A673 (cell line): ENCODE measurements around the gene BRD9. TPM values are rescaled to one million over a fixed set of nuclear protein-coding genes. Genes with fewer than 3 reads are reported as not detected.

ENCODE experiments used
- BruUV-seq: library from RNA; stranded (reverse); fragments of 400-500 nt; replicated peaks from 2 replicates; lab custom pipeline; 2021; lab: Mats Ljungman, UMichigan
- CTCF ChIA-PET: fragments of 300-600 bp; sonication (Branson Sonifier 250); formaldehyde crosslinking; loops from one replicate; lab custom pipeline; 2022; ENCODE audit warnings: antibody characterized with exemption; lab: Charles Lee
- POLR2A ChIA-PET: fragments of 300-600 bp; sonication (Branson Sonifier 250); formaldehyde crosslinking; loops from one replicate; lab custom pipeline; 2022; ENCODE audit warnings: antibody characterized with exemption; ENCODE audit not compliant: low non-redundant PET; lab: Charles Lee
- DNase-seq: peaks from one replicate; pipeline ENCODE4 v3.0.0-alpha.2; 2015; ENCODE audit warnings: low spot score
- H3K27ac ChIP-seq: fragments of 200-600 bp; sonication (generic); 2 replicates; pipeline ENCODE4 v1.5.1; 2016; ENCODE audit warnings: mixed run types, low read depth, mild to moderate bottlenecking, mixed read lengths, antibody characterized with exemption, low read length; ENCODE audit not compliant: poor library complexity, severe bottlenecking
- H3K27me3 ChIP-seq: fragments of 200-600 bp; sonication (generic); replicated peaks from 2 replicates; pipeline ENCODE4 v1.6.1; 2017; ENCODE audit warnings: mixed run types, low read depth, mild to moderate bottlenecking, mixed read lengths, antibody characterized with exemption, low read length; ENCODE audit not compliant: insufficient read depth, poor library complexity
- H3K36me3 ChIP-seq: fragments of 200-600 bp; sonication (generic); 2 replicates; pipeline ENCODE4 v1.6.1; 2016; ENCODE audit warnings: mixed run types, mild to moderate bottlenecking, mixed read lengths, antibody characterized with exemption, low read length; ENCODE audit not compliant: insufficient read depth, poor library complexity, severe bottlenecking
- H3K4me1 ChIP-seq: fragments of 200-600 bp; sonication (generic); 2 replicates; pipeline ENCODE4 v1.6.1; 2017; ENCODE audit warnings: mixed run types, mild to moderate bottlenecking, mixed read lengths, antibody characterized with exemption, low read length; ENCODE audit not compliant: insufficient read depth, poor library complexity, severe bottlenecking
- H3K4me3 ChIP-seq: fragments of 200-600 bp; sonication (generic); 2 replicates; pipeline ENCODE4 v1.5.1; 2016; ENCODE audit warnings: low read depth, mixed run types, mild to moderate bottlenecking, mixed read lengths, low read length; ENCODE audit not compliant: poor library complexity, severe bottlenecking
- H3K9me3 ChIP-seq: fragments of 200-600 bp; sonication (generic); 2 replicates; pipeline ENCODE4 v1.6.1; 2016; ENCODE audit warnings: mixed run types, low read depth, mild to moderate bottlenecking, mixed read lengths, antibody characterized with exemption, low read length; ENCODE audit not compliant: poor library complexity, severe bottlenecking
- CTCF ChIP-seq: fragments of 300-800, 200-600 bp; sonication (generic); conservative IDR thresholded peaks from 2 replicates; pipeline ENCODE4 v1.5.1; 2017; ENCODE audit warnings: low read depth, mild to moderate bottlenecking, antibody characterized with exemption, low read length, moderate library complexity, mixed read lengths
- EZH2 ChIP-seq: fragments of 200-600 bp; sonication (generic); IDR thresholded peaks from 2 replicates; pipeline ENCODE4 v1.6.1; 2017; ENCODE audit warnings: borderline replicate concordance, low read depth, mild to moderate bottlenecking, mixed read lengths, antibody characterized with exemption, low read length; ENCODE audit not compliant: poor library complexity, severe bottlenecking
- intact Hi-C: fragments of 100-400 bp; cut with micrococcal nuclease; formaldehyde crosslinking; loops from one replicate; pipeline ENCODE4 v1.10.0; 2022; ENCODE audit not compliant: unreplicated experiment
- total RNA-seq: library from RNA; stranded (reverse); gene quantifications from 2 replicates; pipeline ENCODE4 v1.2.3, GENCODE V29; 2021

BRD9 gene
- total RNA-seq, 1 experiment from 2014 or later: 73.7 TPM

GRCh38 chr5:889075-889710 lies 3.4 kb downstream of the BRD9 start:
- BruUV-seq: no TSS peak
- H3K36me3 ChIP-seq: peaks cover 70% of the 10 kb centered on the region
- TF ChIP-seq EZH2 (no peak), CTCF (no peak)
- intact Hi-C loops: no loop called here
- H3K27me3 ChIP-seq: no peaks in the 10 kb centered on the region
- no peak overlapping the region for H3K27ac ChIP-seq
- ChIA-PET POLR2A (no interaction called here), CTCF (no interaction called here)
- no peak for DNase-seq
- H3K9me3 ChIP-seq: no peaks in the 10 kb centered on the region
- H3K4me3 ChIP-seq: no peak overlapping the region
- no peaks in the 10 kb centered on the region for H3K4me1 ChIP-seq

- intact Hi-C loops: no loop called here
- TF ChIP-seq CTCF: no peak
- TF ChIP-seq EZH2: no peak
- Histone ChIP-seq H3K36me3 (peaks cover 76% of the 10 kb centered on the region), H3K4me1 (no peaks in the 10 kb centered on the region), H3K27ac (no peak overlapping the region), H3K4me3 (no peak overlapping the region), H3K9me3 (no peaks in the 10 kb centered on the region), H3K27me3 (no peaks in the 10 kb centered on the region)
- no peak for DNase-seq
- CTCF ChIA-PET: no interaction called here
- BruUV-seq: no TSS peak
- POLR2A ChIA-PET: no interaction called here
Measured at GRCh38 chr5:888638-889035, 4.0 kb downstream of the BRD9 start.

- intact Hi-C loops: no loop called here
- no peaks in the 10 kb centered on the region for H3K27me3 ChIP-seq
- no peaks in the 10 kb centered on the region for H3K4me1 ChIP-seq
- no peak for DNase-seq
- no peak overlapping the region for H3K27ac ChIP-seq
- peaks cover 81% of the 10 kb centered on the region for H3K36me3 ChIP-seq
- CTCF ChIA-PET: no interaction called here
- no peaks in the 10 kb centered on the region for H3K9me3 ChIP-seq
- no TSS peak for BruUV-seq
- POLR2A ChIA-PET: no interaction called here
- TF ChIP-seq EZH2: no peak
- H3K4me3 ChIP-seq: no peak overlapping the region
Measured at GRCh38 chr5:887947-888637, 4.5 kb downstream of the BRD9 start.
